ENCODE measurements around the gene LRRC45.

DNA sequence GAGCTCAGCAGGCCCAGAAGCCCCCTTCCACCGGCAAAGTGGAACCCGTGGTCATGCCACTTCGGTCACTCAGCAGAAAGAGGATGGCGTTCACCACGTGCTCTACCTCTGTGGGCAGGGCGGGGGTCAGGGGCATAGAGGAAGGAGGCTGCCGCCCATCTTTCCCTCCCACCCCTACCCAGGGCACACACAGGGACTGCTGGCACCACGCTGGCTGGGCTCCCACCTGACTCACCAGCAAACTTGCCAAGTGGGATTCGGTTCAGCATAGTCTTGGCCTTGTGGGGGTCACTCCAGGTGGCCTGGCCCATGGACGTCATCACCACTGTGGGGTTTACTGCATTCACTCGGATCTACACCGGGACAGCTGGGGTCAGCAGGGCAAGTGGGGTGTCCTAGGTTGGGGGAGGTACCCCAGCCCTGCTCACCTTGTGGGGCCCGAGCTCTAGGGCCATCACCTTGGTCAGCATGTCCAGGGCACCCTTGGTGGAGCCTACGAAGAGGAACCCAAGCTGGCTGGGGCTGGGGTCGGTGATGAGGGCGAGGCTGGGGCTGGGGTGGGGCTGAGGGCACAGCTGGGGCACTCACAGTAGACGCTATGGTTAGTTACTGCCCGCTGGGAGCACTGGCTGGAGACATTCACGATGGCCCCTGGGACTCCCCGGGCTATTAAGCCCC, 13.0 kb downstream of the LRRC45 start:
- TF ChIP-seq TAF1 (IDR thresholded peaks at IDR 0.05; ENCODE audit: borderline replicate concordance, insufficient read depth, low read length) = no peak
- TF ChIP-seq POLR2AphosphoS5 (IDR thresholded peaks at IDR 0.05; ENCODE audit: low read depth, low read length) = no peak
- TF ChIP-seq, protein P1, sequence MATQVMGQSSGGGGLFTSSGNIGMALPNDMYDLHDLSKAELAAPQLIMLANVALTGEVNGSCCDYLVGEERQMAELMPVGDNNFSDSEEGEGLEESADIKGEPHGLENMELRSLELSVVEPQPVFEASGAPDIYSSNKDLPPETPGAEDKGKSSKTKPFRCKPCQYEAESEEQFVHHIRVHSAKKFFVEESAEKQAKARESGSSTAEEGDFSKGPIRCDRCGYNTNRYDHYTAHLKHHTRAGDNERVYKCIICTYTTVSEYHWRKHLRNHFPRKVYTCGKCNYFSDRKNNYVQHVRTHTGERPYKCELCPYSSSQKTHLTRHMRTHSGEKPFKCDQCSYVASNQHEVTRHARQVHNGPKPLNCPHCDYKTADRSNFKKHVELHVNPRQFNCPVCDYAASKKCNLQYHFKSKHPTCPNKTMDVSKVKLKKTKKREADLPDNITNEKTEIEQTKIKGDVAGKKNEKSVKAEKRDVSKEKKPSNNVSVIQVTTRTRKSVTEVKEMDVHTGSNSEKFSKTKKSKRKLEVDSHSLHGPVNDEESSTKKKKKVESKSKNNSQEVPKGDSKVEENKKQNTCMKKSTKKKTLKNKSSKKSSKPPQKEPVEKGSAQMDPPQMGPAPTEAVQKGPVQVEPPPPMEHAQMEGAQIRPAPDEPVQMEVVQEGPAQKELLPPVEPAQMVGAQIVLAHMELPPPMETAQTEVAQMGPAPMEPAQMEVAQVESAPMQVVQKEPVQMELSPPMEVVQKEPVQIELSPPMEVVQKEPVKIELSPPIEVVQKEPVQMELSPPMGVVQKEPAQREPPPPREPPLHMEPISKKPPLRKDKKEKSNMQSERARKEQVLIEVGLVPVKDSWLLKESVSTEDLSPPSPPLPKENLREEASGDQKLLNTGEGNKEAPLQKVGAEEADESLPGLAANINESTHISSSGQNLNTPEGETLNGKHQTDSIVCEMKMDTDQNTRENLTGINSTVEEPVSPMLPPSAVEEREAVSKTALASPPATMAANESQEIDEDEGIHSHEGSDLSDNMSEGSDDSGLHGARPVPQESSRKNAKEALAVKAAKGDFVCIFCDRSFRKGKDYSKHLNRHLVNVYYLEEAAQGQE (IDR thresholded peaks at IDR 0.05; ENCODE audit: insufficient read depth in 1 of 2, low read depth in 2 of 2, low read length in 2 of 2) = no peak
